Neural cell (in vitro differentiated cells): ENCODE measurements around the gene SMARCD1.

ENCODE experiments used
- CTCF ChIP-seq: fragments of 450-650 bp; IDR thresholded peaks from 2 replicates; pipeline ENCODE4 v1.5.1; 2014; ENCODE audit warnings: antibody characterized with exemption, mild to moderate bottlenecking, moderate library complexity; ENCODE audit not compliant: poor library complexity, severe bottlenecking
- EP300 ChIP-seq: fragments of 450-650 bp; conservative IDR thresholded peaks from 2 replicates; pipeline ENCODE4 v1.6.1; 2014; ENCODE audit warnings: antibody characterized with exemption, mild to moderate bottlenecking, moderate library complexity; ENCODE audit not compliant: poor library complexity, severe bottlenecking
- EZH2 ChIP-seq: fragments of 200-600, 300-800 bp; shearing (Covaris generic), sonication (generic); IDR thresholded peaks from 2 replicates; pipeline ENCODE4 v1.6.1; 2014; ENCODE audit warnings: antibody characterized with exemption, low read length, borderline replicate concordance, mild to moderate bottlenecking; ENCODE audit not compliant: insufficient read depth, poor library complexity, severe bottlenecking
- MXI1 ChIP-seq: fragments of 450-650 bp; conservative IDR thresholded peaks from 2 replicates; pipeline ENCODE4 v1.6.1; 2014; ENCODE audit warnings: antibody characterized with exemption, mild to moderate bottlenecking; ENCODE audit not compliant: poor library complexity, severe bottlenecking
- POLR2AphosphoS5 ChIP-seq: IDR thresholded peaks from 2 replicates; pipeline ENCODE4 v1.6.1; 2012
- RAD21 ChIP-seq: fragments of 450-650 bp; conservative IDR thresholded peaks from 2 replicates; pipeline ENCODE4 v1.6.1; 2014; ENCODE audit warnings: antibody characterized with exemption, mild to moderate bottlenecking, moderate library complexity
- REST ChIP-seq: IDR thresholded peaks from 2 replicates; pipeline ENCODE4 v1.6.1; 2012; ENCODE audit warnings: borderline replicate concordance
- SMC3 ChIP-seq: fragments of 450-650 bp; conservative IDR thresholded peaks from 2 replicates; pipeline ENCODE4 v1.6.1; 2014; ENCODE audit warnings: antibody characterized with exemption, mild to moderate bottlenecking, moderate library complexity; ENCODE audit not compliant: poor library complexity
- TAF1 ChIP-seq: IDR thresholded peaks from 2 replicates; pipeline ENCODE4 v1.6.1; 2012; ENCODE audit warnings: low read depth

GRCh38 chr12:50040657-50041056, 44.5 kb upstream of the SMARCD1 start:
- TF ChIP-seq EZH2 (no peak), EP300 (no peak), CTCF (no peak), REST (no peak), POLR2AphosphoS5 (no peak), TAF1 (no peak), RAD21 (no peak), SMC3 (no peak), MXI1 (no peak)
